GM19452 (cell line): ENCODE results near the gene CTNNA3.
"Not testable (repeated sequence)": the region's sequence is repeated elsewhere in the genome, so short reads cannot be mapped to it uniquely, and the experiment has no call there.

ENCODE experiments used
- ATAC-seq: cut with Tn5 transposase; IDR thresholded peaks from one replicate; pipeline ENCODE4 v1.9.1; 2021; ENCODE audit not compliant: unreplicated experiment

CTNNA3 gene

DNA sequence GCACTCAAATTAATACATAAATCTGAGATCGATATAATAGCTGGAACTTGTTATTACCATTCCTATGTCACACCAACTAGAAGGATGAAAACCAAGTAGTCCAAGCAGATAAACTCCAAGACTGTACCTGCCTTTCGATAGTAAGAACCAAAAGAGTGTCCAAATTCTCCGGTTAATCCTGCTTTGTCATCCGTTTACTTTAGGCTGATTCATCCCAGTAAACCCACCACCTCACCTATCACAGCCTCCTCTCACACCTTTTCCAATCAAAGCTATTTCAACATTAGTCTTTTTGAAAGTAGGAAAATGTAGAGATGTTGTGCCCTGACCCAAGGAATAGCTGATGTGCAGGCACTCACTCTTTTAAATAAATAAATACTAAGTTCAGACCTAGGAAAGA, 177.2 kb downstream of the CTNNA3 start:
- no peak for ATAC-seq

DNA sequence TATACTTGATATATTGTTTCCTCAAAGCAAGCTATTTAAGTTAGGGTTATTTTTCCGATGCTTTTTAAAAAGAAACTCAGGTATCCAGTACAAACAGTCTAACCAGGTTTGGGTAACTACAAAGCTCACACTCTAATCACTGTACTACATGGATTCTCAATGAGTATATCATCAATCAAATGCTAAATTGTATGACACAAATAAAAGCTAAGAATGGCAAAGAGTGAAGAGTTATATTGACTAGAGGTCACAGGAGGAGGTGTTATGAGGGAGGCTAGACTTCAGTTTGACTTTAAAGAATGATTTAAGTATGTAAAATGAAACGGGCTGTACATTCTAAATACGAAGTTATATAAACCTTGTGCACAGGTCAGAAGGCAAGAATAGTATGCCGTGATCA, 178.0 kb downstream of the CTNNA3 start:
- no peak for ATAC-seq

DNA sequence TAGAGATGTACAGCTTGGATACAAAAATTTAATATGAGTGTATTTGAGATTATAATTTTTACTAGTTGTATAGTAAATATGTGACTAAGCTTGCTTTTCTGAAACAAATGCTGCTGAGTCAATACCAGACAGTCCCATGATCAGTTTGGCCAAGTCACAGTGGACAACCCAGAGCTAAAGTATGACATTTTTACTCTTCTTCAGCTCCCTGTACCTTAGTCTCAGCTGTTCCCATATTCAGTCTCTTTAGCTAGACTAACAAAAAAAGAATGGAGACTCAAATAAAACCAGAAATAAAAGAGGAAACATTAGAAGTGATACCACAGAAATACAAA, 189.3 kb downstream of the CTNNA3 start:
- no peak for ATAC-seq

DNA sequence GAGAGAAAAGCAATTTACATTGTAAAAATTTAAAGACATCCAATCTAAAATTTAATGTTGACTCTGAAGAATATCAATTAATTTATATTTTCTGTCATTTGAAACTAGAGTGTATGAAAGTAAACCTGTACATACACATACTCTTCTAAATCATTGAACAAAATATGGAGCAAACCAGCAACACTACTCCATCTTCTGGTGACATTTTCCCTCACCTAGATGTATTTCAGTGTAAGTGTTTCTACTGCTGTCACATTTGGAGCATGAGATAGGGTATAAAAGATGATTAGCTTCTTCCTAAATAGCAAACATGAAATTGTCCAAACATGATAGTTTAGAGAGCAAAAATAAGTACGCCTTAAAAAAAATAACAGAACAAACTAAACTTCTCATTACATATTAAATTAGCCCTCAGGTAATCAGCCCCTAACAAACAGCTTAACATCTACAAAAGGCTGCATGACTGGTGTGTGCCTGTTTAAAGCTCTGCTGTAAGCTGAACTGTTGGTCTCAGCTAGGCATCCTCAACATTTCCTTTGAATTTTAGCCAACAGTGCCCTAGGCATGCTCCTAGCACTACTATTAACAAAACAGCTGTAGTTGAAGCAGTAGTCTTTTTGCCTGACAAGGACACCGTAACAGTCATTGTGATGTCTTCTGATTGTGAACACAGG, 189.8 kb downstream of the CTNNA3 start:
- ATAC-seq = no peak

DNA sequence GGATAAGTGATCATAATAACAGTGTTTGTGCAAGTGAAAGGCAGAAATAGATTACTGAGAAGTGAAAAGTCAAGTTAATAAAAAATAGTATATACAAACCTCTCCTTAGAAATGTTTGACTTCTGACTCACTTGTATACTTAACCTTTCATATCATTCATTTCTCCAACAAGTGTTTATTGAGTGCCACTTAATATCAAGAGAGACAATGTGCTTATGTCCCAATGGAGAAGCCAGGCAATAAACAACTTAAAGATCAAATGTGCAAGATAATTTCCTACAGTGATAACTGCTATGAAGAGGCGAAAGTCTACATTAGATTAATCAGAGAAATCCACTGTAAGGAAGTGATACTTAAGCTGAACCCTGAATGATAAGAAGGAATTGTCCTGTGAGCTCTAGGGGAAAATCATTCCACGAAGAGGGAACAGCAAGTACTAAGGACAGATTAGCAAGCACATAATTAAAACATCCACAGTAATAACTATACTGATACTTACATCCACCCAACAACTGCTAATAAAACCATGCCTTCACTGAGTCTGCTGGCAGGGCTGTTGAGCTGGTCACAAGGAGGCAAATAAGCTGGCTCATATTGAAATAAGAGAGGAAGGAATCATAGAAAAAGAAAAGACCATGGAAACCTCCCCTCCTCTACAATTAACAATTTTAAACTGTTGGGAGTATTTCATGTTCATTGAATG, 203.5 kb downstream of the CTNNA3 start:
- no peak for ATAC-seq

DNA sequence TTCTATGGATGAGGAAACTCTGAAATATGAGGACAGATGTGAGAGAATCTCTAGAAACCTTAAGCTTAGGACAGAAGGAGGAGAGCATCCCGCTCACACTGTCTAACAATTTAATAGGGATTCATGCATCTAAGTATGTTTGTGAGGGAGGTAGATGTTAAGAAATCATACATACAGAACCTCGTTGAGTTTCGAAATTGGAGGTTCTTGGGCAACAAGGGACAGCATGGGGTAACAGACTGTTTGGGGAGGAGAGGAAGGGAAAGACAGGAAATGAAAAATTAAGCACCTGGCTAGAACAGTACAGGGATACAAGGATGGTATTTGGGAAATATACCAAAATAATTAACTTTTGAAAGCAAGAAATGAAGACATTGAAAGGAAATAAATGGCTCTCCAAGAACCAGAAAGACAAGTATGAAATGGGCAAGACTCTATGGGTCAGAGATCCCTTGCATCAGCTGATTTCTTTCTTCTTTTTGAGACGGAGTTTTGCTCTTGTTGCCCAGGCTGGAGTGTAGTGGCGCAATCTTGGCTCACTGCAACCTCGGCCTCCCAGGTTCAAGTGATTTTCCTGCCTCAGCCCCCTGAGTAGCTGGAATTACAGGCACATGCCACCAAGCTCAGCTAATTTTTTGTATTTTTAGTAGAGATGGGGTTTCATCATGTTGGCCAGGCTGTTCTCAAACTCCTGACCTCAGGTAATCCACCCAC, 207.9 kb downstream of the CTNNA3 start:
- no peak for ATAC-seq

DNA sequence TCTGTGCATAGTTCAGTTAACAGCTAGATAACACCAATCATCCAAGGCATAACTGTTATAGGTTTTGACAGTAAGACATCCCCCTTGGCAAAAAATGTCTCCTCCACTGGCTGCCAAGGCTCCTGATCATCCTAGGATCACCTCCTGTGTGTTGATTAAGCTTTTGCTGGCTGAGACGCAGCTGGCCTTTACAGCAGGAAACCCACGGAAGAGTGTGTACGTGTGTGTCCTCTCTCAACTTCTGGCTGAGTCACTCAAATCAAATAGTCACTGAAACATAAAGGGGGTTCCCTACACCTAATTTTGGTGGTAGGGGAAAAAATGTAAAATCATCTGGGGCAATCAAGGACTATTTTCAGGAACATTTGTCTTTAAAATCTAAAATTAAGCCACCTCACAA, 208.8 kb downstream of the CTNNA3 start:
- ATAC-seq = no peak

DNA sequence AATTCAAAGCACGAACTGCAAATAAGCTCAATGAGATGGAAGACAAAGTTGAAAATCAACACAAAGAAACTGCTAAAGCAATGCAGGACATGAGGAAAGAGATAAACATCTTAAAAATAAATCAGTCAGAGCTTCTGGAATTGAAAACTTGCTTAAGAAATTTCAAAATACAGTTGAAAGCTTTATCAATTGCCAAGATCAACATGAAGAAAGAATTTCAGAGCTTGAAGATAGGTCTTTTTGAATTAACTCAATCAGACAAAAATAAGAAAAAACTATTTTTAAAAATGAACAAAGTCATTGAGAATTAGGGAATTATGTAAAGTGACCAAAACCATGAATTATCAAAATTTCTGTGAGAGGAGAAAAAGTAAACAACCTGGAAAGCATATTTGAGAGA, 218.1 kb downstream of the CTNNA3 start:
- no peak for ATAC-seq

DNA sequence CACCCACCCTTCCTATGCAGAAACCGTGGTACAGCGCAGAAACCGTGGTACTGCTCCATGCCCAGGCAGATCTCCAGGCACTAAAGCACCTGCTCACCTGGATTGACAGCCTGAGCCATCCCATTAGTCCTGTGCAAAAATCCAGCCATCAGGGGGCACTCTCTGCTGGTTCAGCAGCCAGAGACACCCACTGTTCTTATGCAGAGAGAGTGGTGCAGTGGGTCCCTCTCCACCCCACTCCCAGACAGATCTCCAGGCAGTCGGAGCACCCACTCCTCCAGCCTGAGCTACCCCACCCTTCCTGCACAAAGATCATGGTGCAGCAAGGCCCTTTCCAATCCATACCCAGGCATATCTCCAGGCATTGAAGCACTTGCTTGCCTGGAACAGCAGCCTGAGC, 219.8 kb downstream of the CTNNA3 start:
- no peak for ATAC-seq

DNA sequence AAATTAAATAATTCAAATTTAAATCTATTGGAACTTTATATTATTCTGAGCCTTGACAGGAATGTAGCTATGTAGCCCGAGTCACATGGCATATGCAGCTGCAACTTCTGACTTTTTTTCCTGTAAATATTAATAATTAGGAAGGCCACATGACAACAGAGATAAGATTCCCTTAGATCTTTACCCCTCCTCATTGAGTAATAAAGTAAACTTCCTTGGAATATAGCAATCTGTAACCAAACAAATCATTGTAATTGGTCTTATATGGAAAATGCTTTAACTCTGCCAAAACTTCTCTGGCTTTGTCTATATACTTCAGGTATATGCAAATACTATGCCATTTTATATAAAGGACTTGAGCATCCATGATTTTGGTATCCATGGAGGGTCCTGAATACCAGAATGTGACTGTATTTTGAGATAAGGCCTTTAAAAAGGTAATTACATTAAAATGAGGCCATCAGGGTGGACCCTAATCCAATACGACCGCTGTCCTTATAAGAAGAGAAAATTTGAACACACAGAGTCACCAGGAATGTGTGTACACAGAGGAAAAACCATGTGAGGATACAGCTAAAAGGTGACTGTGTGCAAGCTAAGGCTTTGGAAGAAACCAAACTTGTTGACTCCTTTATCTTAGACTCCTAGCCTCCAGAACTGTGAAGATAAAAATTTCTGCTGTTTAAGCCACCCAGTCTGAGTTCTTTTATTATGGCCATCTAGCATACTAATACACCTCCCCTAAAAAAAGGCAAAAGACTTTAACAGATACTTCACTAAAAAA, 222.0 kb downstream of the CTNNA3 start:
- ATAC-seq = no peak

DNA sequence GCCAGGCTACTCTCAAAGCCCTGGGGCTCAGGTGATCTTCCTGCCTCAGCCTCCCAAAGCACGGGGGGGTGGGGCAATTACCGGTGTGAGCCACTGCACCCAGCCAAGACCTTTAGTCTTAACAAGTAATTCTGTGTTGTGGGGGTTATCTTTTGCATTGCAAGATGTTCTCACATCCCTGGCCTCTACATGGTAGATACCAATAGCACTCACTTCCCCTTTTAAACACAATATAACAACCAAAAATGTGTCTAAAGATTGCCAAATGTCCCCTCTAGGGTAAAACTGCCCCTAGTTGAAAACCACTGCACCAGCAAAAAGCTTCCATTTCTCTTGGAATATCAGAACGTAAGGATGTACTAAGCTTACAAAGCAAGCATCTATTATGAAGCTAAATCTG, 225.0 kb downstream of the CTNNA3 start:
- no peak for ATAC-seq

DNA sequence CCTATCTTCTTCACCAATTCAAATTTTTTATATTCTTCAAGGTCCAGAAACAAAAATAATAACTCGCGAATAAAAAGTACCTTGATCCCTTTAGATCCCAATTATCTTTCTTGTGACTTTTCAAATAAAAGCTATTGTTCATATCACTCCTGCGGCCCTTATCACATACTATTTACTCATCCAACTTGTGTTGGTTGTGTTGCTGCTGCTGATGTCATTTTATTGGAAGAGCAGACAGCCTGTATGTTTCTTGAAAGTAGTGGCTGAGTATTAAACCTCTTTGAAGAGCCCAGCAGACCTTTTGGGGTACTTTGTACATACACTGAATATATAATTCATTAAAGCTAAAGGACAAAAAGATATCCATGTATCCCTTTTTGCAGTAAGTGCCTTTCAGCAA, 231.7 kb downstream of the CTNNA3 start:
- ATAC-seq = no peak

DNA sequence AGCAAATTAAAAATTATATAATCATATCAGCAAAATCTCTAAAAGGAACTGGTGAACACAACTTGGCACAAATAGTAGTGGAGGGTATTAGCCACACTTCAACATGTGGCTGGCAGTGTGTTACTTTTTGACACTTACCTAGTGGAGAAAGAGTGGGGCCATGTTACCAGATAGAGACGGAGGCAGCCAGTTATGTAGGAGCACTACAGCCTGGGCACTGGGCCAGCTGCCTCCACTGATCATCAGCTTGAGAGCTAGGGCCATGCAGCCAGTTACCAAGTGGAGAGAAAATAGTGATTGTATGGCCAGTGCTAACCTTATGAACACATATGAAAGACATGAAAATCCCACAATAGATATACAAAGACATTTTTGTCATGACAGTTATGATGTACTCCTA, 243.1 kb downstream of the CTNNA3 start:
- no peak for ATAC-seq

DNA sequence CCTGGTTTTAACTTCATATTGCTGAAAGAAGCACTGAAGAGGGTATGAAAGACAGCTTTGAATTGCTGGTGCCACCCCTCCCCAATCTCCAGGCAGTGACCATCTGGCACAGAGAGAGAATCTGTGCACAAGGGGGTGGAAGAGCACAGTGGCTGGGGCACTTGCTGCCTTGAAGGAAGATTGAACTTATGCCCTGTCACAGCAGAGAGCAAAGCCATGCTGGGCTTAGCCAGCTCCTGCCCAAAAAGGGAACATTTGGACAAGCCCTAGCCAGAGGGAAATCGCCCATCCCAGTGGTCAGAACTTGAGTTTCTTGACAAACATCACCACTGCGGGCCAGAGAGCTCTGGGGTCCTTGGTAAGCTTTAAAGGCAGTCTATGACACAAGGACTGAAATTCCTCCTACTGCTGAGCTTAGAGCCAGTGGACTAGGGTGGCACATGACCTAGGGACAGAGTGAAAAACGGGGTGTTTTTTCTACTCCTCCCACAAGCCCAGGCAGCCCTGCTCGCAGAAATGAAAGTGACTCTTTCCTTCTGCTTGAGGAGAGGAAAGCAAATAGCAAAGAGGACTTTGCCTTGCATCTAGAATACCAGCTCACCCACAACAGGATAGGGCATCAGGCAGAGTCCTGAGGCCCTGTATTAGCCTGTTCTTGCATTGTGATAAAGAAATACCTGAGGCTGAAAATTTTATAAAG, 257.2 kb downstream of the CTNNA3 start:
- no peak for ATAC-seq

DNA sequence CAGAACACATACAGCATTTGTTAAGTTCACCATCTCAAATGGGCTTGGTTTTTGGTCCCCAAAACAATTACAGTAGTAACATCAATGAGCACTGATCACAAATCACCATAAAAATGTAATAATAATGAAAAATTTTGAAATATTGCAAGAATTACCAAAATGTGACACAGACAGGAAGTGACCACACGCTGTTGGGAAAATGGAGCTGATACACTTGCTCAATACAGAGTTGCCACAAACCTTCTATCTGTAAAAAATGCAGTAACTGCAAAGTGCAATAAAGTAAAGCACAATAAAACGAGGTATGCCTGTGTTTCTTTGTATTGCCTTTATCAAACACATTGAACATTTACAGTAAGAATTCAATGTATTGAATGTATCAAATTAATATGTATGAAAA, 262.7 kb downstream of the CTNNA3 start:
- ATAC-seq = no peak

DNA sequence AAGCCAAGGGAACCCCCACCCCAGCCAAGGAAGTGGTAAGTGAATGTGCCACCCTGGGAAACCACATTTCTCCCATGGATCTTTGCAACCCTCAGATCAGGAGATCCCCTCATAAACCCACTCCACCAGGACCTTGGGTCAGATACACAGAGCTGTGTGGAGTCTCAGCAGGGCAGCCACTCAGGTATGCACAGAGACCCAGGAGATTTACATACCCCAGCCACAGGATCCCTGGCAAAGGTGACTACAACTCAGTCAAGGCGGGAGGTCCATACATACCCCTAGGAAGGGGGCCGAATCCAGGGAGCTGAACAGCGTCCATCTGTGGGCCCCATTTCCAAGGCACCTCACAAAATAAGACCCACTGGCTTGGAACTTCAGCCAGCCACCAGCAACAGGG, 293.4 kb downstream of the CTNNA3 start:
- ATAC-seq = no peak

DNA sequence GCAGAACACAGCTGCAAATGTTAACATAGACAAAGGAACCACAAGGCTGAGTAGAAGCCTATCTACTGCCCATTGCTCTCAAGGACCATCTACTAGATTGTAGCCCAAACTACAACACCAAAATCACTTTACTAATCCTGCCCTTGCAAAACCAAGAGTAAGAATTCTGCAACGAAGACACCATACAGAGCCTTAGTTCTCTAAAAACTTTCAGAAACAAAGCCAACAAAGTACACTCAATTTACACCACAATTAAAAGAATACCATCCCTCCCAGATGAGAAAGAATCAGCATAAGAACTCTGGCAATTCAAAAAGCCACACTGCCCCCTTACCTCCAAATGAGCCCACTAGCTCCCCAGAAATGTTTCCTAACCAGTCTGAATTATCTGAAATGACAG, 294.3 kb downstream of the CTNNA3 start:
- no peak for ATAC-seq

DNA sequence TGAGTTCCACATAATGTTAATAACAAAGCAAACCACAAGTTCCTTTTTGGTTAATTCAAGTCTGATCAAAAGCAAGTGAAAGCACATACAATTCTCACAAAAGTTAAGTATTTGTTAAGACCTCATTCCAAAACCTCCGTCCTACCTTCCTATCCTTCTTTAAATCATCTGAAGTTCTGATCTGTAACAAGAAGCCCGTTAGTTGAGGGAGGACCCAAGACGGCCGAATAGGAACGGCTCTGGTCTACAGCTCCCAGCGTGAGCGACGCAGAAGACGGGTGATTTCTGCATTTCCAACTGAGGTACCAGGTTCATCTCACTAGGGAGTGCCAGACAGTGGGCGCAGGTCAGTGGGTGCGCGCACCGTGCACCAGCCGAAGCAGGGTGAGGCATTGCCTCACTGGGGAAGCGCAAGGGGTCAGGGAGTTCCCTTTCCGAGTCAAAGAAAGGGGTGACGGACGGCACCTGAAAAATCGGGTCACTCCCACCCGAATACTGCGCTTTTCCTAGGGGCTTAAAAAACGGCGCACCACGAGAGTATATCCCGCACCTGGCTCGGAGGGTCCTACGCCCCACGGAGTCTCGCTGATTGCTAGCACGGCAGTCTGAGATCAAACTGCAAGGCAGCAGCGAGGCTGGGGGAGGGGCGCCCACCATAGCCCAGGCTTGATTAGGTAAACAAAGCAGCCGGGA, 309.0 kb downstream of the CTNNA3 start:
- ATAC-seq = not testable (repeated sequence)

DNA sequence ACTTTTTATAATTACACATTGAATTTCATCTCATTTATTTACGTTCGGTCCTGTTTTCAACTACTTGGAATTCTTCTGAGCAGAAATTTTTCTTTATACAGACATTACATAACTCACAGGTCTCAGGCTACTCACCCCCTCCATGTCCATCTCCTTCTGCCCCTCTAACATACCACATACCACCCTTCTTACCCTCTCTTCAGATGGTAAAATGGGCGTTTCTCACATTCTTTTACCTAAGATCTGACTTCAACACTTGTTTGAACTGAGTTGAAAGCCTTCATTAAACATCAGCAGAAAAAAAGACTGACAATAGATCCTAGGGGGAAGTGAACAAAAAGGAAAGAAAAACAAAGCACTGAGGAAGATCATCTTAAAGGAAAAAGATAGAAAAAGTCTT, 309.7 kb downstream of the CTNNA3 start:
- no peak for ATAC-seq

DNA sequence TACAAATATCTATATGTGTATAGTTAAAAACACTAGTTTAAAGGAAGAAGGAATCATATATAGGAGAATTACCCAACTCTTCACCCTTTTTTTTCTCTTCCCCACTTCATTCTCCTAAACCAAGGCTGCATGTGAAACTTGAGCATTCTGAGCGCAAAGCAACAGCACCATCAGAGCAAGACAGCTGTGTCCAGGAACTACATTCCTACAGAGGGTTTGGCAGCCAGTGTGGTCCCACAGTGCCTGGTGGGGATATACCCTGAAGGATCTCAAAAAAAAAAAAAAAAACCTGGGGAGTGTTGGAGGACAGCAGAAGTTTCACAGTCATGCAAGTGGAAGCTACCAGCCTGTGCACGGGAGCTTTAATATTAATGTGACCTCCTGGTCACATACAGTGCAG, 310.4 kb downstream of the CTNNA3 start:
- ATAC-seq = no peak
